KG1 (cell line): Measurements from ENCODE around the gene FZR1.
"Not testable (repeated sequence)": the region's sequence is repeated elsewhere in the genome, so short reads cannot be mapped to it uniquely, and the experiment has no call there.

ENCODE experiments used
- DNase-seq: peaks from one replicate; lab custom pipeline; 2025; lab: John Stamatoyannopoulos, UW

The FZR1 gene

DNA sequence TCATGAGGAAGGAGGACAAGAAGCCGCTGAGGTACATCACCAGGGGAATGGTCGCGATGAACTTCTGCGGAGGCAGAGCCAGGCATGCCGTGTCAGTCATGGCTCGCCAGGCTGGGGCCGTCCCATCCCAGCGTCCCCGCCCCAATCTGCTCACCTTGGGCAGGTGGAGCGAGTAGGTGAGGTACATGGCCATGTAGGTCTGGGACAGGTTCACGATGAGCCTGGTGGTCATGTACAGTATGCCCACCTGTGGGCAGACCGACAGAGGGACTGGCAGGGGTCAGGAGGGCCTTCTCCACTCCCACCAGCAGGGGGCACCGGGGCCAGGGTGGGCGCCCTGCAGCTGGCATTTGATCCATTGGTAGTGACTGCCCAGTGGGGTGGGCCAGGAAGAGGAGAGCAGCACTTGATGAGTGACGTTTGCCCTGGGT is 41.2 kb downstream of the FZR1 start:
- no peak for DNase-seq

DNA sequence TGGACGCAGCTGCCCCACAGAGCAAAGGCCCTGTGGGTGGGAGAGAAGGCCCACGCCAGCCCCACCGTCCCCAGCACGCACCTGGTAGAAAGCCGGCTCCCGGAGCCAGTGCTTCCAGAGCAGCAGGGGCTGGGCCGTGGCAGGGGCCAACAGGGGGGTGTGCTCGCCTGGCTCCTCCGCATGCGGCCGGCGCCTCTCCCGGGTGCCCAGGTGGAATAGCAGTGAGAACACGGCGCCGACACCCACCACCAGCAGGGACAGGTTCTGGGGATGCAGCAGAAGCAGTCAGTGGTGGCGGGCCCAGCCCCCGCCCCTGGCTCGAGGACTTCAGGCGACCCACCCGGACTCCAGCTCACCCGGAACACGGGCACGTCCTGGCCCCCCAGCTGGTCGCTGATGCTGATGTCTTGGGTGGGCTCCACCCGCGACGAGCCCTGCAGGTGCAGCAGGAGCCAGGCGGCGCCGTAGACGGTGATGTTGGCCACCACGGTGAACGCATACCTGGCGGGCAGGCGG is 41.7 kb downstream of the FZR1 start:
- DNase-seq: no peak

DNA sequence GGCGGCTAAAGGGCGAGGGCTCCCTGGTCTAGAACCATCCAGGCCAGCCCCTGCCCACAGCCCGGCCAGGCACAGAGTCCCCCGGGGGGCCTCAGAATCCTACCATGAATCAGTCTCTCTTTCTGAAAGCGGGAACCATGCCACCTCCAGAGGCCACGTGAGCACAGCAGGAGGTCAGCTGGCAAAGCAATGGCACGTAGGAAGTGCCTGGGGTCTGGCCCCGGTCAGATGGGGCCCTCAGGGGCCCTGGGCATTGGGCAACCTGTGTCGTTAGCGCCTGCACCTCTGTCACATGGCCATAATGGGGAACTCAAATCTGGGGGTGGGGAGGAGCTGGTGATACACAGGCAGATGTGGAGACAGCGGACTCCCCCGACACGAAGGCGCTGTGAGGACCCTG is 42.5 kb downstream of the FZR1 start:
- no peak for DNase-seq

- DNase-seq: no peak
These were observed 43.7 kb downstream of the FZR1 start for GRCh38 chr19:3549816-3550215.

DNA sequence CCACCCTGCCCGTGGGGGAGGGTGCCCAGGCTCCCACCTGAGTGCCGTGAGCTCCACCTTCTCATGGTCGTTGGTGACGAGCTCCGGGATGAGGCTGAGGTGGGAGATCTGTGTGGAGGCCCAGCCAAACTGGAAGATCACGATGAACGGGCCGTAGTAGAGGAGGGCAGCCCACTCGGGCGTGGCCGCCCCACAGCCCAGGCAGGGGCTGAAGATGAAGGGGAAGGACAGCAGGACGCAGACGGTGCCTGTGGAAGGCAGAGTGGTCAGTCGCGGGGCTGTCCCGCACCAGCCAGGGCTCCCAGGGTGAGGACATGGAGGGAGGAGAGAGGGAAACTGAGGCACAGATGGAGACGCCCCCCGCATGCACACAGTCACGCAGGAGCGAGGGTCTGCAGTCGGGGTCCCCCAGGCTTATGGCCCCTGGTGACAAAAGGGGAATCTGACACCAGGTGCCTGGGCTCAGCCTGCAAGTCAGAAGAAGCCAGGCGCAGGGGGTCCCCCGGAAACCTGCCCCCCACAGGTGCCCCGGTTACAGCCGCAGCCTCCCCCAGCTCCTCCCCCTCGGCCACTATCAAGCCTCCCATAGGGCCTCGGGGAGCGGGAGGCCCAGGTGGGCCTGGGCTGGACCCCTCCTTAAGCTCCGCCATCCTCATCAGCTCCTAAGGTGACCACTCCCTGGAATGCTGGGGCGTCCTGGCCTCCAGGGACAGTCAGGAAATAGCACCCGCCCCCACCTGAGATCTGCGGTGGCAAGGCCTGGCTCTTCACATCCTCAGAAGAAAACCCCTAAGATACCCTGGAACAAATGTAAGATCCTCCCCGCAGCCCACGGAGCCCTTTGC is 45.1 kb downstream of the FZR1 start:
- no peak for DNase-seq

GRCh38 chr19:3551792-3552095 is 45.6 kb downstream of the FZR1 start:
- no peak for DNase-seq

DNA sequence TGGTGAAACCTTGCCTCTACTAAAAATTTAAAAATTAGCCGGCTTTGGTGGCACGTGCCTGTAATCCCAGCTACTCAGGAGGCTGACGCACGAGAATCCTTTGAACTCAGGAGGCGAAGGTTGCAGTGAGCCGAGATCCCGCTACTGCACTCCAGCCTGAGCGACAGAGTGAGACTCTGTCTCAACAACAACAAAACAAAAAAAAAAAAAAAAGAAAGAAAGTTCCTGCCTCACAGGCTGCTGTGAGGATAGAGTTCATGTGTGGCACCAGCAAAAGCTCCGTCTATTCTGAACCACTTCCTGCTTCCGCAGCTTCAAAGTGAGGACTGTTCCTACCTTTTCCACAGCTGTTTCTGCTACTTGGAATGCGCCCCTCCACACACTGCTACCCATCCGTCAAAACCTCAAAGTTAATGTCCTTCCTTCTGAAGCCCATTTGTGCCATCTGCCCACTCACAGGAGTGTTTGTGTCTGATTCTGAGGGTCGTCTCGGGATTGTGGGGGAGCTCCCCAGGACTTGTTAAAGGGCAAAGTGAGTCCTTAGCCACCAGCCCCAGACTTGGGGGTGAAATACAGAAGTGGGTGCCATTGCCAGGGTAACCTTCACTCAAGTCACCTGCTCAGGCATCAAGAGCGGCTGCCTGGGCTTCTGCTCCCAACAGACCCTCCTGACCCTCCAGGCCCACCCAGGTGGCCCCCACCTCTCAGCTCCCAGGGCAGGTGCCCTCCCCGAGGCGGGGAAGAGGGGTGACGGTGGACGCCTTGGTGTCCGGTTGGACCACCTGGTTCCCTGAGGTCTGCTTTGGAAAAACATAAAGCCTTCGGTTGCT is 48.4 kb downstream of the FZR1 start:
- DNase-seq: no peak

DNA sequence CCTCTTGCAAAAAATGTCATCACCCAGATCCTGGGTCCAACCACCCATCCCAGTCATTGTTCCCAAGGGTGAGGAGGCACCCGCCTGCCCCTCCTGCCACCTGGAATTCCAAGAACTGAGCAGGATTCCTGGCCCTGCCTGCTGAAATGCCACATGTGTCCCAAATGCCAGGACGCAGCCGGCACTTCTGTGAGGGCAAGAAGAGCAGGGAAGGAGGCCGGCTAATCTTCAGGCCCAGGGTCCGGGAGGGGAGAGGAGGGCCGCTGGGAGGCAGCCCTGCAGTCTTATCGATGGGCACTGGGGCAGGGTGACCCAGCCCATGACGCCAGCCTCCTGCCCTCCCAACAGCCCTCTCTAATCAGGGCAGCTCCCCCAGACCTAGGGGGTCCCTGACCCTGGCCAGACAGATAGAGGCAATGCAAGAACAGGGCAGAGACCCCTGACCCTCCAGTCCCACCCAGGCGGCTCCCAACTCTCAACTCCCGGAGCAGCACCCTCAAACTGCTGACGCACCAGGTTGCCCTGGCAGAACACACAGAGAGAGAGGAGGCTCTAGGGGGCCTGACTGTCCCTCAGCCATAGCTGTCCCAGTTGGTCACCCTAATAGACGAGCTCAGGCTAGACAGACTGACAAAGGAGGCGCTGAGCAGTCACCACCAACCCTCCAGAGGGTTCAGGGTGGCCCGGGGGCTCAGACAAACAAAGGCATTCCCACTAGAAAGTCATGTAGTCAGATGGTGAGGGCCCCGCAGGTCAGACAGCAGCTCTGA is 49.7 kb downstream of the FZR1 start:
- DNase-seq: no peak

DNA sequence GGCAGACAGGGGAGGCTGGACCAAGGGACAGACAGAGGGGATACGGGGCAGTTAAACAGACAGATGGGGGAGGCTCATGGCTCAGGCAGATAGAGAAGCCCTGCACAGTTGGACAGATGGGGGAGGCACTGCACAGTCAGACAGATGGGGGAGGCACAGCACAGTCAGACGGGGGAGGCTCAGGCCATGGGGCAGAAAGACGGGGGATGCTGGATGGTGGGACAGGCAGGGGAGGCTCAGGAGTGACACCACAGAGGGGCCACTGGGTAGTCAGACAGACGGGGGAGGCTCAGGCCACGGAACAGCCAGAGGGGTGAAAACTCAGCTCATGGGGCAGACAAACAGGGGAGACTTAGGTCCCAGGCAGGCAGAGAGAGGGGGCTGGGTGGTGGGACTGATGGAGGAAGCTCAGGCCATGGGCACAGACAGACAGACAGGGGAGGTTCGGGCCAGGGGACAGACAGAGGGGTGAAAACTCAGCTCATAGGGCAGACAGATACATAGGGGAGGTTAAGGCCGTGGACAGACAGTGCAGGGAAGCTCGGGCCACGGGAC is 50.4 kb downstream of the FZR1 start:
- no peak for DNase-seq

DNA sequence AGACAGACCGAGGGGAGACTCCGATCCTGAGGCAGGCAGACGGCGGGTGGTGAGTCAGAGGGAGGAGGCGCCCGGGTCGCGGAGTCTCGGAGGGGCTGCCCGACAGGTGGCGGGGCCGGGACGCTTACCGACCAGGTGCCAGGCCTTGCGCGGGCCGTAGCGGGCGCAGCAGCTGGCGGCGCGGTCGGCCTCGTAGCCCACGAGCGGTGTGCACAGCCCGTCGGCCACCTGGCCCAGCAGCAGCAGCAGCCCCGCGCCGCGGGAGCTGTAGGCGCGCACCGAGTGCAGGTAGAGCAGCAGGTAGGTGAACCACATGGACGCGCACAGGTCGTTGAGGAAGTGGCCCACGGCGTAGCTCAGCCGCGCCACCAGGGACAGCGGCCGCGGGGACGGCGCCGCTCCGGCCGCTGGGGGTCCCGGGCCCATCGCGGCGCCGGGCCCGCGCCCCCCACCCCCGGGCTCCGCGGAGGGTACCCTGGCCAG is 50.9 kb downstream of the FZR1 start:
- no peak for DNase-seq

GRCh38 chr19:3557461-3558248 is 51.5 kb downstream of the FZR1 start, which contains the start of gene MFSD12:
Gene MFSD12 (minus strand): TSS chr19:3557586. CDS start chr19:3557403, 183 bp downstream.
- peak; percentile 89 for DNase-seq

DNA sequence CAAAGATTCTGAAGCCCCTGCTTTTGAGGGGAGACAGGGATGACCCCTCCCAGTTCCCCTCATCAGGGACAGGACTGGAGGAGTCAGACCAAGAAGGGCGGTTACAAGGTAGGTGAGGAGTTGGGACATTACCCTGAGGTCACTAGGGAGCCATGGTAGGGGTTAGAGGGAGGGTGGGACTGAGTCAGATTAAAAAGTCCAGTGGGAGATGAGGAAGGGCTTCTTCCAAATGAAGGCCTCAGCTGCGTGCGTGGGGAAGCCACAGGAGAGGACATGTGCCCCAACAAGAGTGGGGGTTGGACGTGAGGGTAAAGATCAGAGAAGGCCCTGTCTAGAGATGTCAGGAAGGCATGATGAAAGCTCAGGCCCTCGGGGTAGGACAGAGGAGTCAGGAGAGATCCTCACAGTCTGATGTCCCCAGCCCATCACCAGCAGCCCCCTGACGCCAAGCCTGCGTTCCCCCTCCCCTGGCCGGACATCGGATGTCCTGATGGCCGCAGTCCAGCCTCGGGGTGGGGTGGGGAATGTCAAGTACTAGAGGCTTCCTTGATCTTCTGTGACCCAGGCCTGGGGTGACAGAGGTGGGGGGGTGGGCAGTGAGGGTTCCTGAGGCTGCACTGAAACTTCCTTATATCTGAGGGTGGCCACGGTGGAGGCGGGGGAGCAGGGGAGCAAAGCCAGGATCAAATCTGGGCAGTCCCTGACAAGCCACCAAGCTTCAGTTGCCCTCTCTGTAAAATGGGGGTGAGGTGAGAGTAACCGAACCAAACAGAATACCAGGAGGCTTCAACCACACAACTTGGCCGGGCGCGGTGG is 57.8 kb downstream of the FZR1 start:
- no peak for DNase-seq

- DNase-seq: no peak
These were observed 59.0 kb downstream of the FZR1 start for GRCh38 chr19:3565139-3565538.

DNA sequence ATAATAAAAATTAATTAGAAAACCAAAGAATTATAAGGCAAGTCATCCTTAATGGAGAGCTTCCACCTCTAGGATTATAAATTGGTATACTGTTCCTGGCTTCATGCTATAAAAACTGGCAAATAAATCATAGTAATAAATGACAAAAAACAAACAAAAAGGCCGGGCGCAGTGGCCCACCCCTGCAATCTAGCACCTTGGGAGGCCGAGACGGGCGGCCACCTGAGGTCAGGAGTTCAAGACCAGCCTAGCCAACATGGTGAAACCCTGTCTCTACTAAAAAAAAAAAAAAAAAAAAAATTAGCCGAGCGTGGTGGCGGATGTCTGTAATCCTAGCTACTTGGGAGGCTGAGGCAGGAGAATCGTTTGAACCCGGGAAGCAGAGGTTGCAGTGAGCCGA is 63.9 kb downstream of the FZR1 start:
- not testable (repeated sequence) for DNase-seq

DNA sequence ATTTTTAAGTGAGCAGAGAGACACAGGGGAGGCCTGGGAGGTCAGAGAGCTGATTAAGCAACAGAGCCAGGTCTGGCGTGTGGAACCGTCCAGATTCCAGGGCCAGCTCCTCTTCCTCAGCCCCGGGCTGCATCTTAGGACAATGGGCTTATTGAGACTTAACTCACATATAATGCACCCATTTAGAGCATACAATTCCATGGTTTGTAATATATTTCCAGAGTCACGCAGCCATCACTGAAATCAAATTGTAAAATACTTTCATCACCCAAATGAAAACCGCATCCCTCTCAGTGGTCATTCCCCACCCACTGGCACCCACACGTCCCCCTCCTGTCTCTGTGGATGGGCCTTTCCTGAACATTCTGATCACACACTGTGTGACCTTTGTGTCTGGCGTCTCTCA is 64.5 kb downstream of the FZR1 start:
- no peak for DNase-seq

GRCh38 chr19:3572132-3572854 is 66.2 kb downstream of the FZR1 start:
- peak; percentile 91 for DNase-seq

- no peak for DNase-seq
These were observed 66.7 kb downstream of the FZR1 start, which contains the start of gene HMG20B for GRCh38 chr19:3572855-3573161. Gene HMG20B (plus strand): TSS chr19:3572944. CDS start chr19:3573310, 366 bp downstream.

- DNase-seq: no peak
These were observed 67.2 kb downstream of the FZR1 start for GRCh38 chr19:3573162-3573857.
